OCI-LY3 (cell line): ENCODE measurements around the gene SLC25A46.
"Not testable (repeated sequence)": the region's sequence is repeated elsewhere in the genome, so short reads cannot be mapped to it uniquely, and the experiment has no call there.

Experiments
- H2AFZ ChIP-seq: fragments of 200-600, 300-600 bp; shearing (Covaris generic); 2 replicates; pipeline ENCODE4 v1.6.0; 2014; ENCODE audit warnings: antibody characterized with exemption, low read depth, low read length
- H3K27ac ChIP-seq: fragments of 200-600, 300-600 bp; sonication (generic); 2 replicates; pipeline ENCODE4 v1.5.1; 2014; ENCODE audit warnings: mild to moderate bottlenecking, low read length, moderate library complexity, mixed read lengths
- H3K27me3 ChIP-seq: fragments of 200-600, 300-600 bp; sonication (generic); 2 replicates; pipeline ENCODE4 v1.6.1; 2014; ENCODE audit warnings: low read depth, low read length, mixed read lengths
- H3K36me3 ChIP-seq: fragments of 200-600, 300-600 bp; sonication (generic); replicated peaks from 2 replicates; pipeline ENCODE3; 2014; ENCODE audit warnings: low read depth, low read length, mixed read lengths
- H3K4me1 ChIP-seq: fragments of 300-600, 200-600 bp; sonication (generic); 2 replicates; pipeline ENCODE4 v1.6.1; 2014; ENCODE audit warnings: low read length, mixed read lengths
- H3K4me2 ChIP-seq: fragments of 200-600, 300-600 bp; sonication (generic); 2 replicates; pipeline ENCODE4 v1.6.1; 2014; ENCODE audit warnings: low read length, mixed read lengths
- H3K4me3 ChIP-seq: fragments of 300-600, 200-600 bp; sonication (generic); 2 replicates; pipeline ENCODE4 v1.5.1; 2014; ENCODE audit warnings: antibody characterized with exemption, mild to moderate bottlenecking, low read length, moderate library complexity
- H3K79me2 ChIP-seq: fragments of 300-600, 200-600 bp; shearing (Covaris generic); 2 replicates; pipeline ENCODE4 v1.6.1; 2014; ENCODE audit warnings: mild to moderate bottlenecking, low read length, mixed read lengths
- H3K9ac ChIP-seq: fragments of 300-600, 200-600 bp; shearing (Covaris generic); 2 replicates; pipeline ENCODE4 v1.6.0; 2014; ENCODE audit warnings: mild to moderate bottlenecking, low read length, moderate library complexity
- H3K9me3 ChIP-seq: fragments of 200-600, 300-600 bp; shearing (Covaris generic); 2 replicates; pipeline ENCODE4 v1.6.1; 2014; ENCODE audit warnings: low read length, mixed read lengths; ENCODE audit not compliant: insufficient read depth
- H4K20me1 ChIP-seq: fragments of 200-600, 300-600 bp; sonication (generic); 2 replicates; pipeline ENCODE4 v1.6.1; 2016; ENCODE audit warnings: low read length, mixed read lengths; ENCODE audit not compliant: insufficient read depth
- CTCF ChIP-seq: fragments of 200-600, 300-600 bp; sonication (generic); IDR thresholded peaks from 2 replicates; pipeline ENCODE4 v1.5.1; 2014; ENCODE audit warnings: antibody characterized with exemption, low read length, low read depth
- EZH2phosphoT487 ChIP-seq: fragments of 200-600 bp; shearing (Covaris generic); IDR thresholded peaks from 2 replicates; pipeline ENCODE4 v1.6.1; 2018; ENCODE audit warnings: antibody characterized with exemption, mixed run types, low read depth

SLC25A46 gene

GRCh38 chr5:110770286-110770685 is 31.5 kb downstream of the SLC25A46 start:
- H3K27ac ChIP-seq: no peak overlapping the region
- H3K27me3 ChIP-seq: no peaks in the 10 kb centered on the region
- no peak for TF ChIP-seq EZH2phosphoT487
- TF ChIP-seq CTCF: no peak
- H3K4me2 ChIP-seq: no peak overlapping the region
- H3K9ac ChIP-seq: no peak overlapping the region
- no peak overlapping the region for H3K4me3 ChIP-seq
- H4K20me1 ChIP-seq: no peaks in the 10 kb centered on the region
- H3K36me3 ChIP-seq: no peaks in the 10 kb centered on the region
- no peaks in the 10 kb centered on the region for H3K9me3 ChIP-seq
- H3K4me1 ChIP-seq: no peaks in the 10 kb centered on the region
- no peaks in the 10 kb centered on the region for H3K79me2 ChIP-seq
- H2AFZ ChIP-seq: no peak overlapping the region

DNA sequence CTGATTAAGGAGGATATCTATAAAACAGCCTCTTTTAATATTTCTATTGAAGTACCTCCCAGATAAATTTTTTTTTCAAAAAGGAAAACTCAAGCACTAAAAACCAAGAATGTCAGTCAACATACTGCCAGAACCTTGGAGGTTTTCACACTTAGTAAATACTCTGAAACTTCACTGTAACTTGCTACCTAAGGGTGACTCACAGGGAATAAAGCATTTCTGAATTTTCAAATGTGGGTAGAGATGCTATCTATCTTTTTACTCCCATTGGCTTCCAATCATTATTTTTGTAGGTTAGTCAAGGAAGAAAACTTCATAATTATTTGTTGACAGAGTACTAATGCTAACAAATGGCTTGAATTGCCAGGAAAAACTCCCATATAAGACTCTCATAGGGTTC is 46.1 kb downstream of the SLC25A46 start:
- H2AFZ ChIP-seq: no peak overlapping the region
- no peaks in the 10 kb centered on the region for H3K9me3 ChIP-seq
- no peaks in the 10 kb centered on the region for H3K4me1 ChIP-seq
- H3K4me2 ChIP-seq: no peak overlapping the region
- H4K20me1 ChIP-seq: no peaks in the 10 kb centered on the region
- H3K27ac ChIP-seq: no peak overlapping the region
- no peaks in the 10 kb centered on the region for H3K79me2 ChIP-seq
- no peak overlapping the region for H3K4me3 ChIP-seq
- no peak overlapping the region for H3K9ac ChIP-seq
- TF ChIP-seq EZH2phosphoT487 (no peak), CTCF (no peak)
- H3K36me3 ChIP-seq: no peaks in the 10 kb centered on the region
- H3K27me3 ChIP-seq: no peaks in the 10 kb centered on the region

- H4K20me1 ChIP-seq: no peaks in the 10 kb centered on the region
- no peak overlapping the region for H3K4me2 ChIP-seq
- H3K4me3 ChIP-seq: no peak overlapping the region
- H3K79me2 ChIP-seq: no peaks in the 10 kb centered on the region
- no peaks in the 10 kb centered on the region for H3K27me3 ChIP-seq
- TF ChIP-seq CTCF: no peak
- TF ChIP-seq EZH2phosphoT487: no peak
- H3K4me1 ChIP-seq: no peaks in the 10 kb centered on the region
- no peak overlapping the region for H3K27ac ChIP-seq
- no peak overlapping the region for H2AFZ ChIP-seq
- H3K9me3 ChIP-seq: no peaks in the 10 kb centered on the region
- H3K36me3 ChIP-seq: no peaks in the 10 kb centered on the region
- no peak overlapping the region for H3K9ac ChIP-seq
Measured at GRCh38 chr5:110785356-110785755, 46.5 kb downstream of the SLC25A46 start.

- H3K27ac ChIP-seq, H3K27me3 ChIP-seq, H4K20me1 ChIP-seq, H3K36me3 ChIP-seq, H2AFZ ChIP-seq, H3K4me2 ChIP-seq, H3K9ac ChIP-seq, H3K79me2 ChIP-seq, H3K4me1 ChIP-seq, H3K4me3 ChIP-seq, H3K9me3 ChIP-seq: not testable (repeated sequence)
Measured at GRCh38 chr5:110788006-110788405, 49.2 kb downstream of the SLC25A46 start.

DNA sequence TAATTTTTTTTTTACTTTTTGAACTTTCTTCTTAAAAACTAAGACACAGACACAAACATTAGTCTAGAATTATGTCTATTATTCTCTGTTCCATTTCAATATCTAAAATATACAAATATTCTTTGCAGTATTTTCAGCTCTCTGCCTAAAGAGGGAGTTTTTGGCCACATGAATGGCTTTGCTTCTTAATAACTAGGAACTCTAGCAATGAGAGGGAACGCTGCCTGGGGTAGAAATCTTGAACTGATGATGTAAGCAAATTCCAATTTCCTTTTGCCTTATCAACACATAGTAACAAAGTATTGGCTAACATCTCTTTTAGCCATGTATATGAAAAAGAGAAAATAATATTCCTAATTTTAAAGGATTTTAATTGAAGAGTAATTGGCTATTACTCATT is 51.9 kb downstream of the SLC25A46 start:
- H3K9ac ChIP-seq: no peak overlapping the region
- no peaks in the 10 kb centered on the region for H3K4me1 ChIP-seq
- no peaks in the 10 kb centered on the region for H3K27me3 ChIP-seq
- H3K27ac ChIP-seq: no peak overlapping the region
- no peak overlapping the region for H2AFZ ChIP-seq
- H3K4me3 ChIP-seq: no peak overlapping the region
- H3K4me2 ChIP-seq: no peak overlapping the region
- no peaks in the 10 kb centered on the region for H3K9me3 ChIP-seq
- no peaks in the 10 kb centered on the region for H4K20me1 ChIP-seq
- no peaks in the 10 kb centered on the region for H3K79me2 ChIP-seq
- H3K36me3 ChIP-seq: no peaks in the 10 kb centered on the region
- TF ChIP-seq CTCF: peak; percentile 16; the same call in 1 of the 2 replicates
- no peak for TF ChIP-seq EZH2phosphoT487
